Measurements from ENCODE around the gene JARID2. TPM values are rescaled to one million over a fixed set of nuclear protein-coding genes. Genes with fewer than 3 reads are reported as not detected.

Gene JARID2
- total and polyA plus RNA-seq, 2 of the 13 experiments (the other 11 are each of a cell fraction or from before 2014, with no cell fraction given) = 7.5 to 10.3 TPM

DNA sequence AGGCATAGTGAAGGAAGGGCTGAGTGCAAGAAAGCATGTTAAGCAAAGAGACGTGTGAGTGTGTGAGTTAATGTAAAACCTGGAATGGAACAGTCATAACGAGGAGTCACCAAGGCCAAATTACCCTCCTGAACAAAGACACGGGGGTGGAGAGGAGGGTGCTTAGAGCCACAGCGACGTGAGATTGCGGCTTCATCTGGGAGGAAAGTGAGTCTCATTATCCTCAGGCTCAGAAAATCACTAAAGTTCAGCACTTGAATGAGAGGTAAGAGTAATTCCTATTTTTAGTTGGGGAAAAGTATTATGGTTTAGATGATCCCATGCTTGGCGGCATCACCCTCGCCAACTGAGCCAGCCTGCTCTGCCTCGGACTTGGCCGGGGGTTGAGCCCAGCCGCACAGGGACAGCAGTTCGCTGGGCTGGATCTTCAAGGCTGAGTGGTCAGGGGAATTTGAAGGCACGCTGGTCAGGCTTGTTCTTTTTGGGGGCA, 280.4 kb downstream of the JARID2 start:
- H3K4me1 ChIP-seq (ENCODE audit: insufficient read depth, low read length) = peaks cover 15% of the 10 kb centered on the region
- H3K4me3 ChIP-seq (replicated peaks in 1 of 3; ENCODE audit: insufficient read depth in 1 of 3, low read depth in 2 of 3, low read length in 3 of 3) = no peak overlapping the region
- POLR2A ChIA-PET = no interaction called here
- peak overlapping the region; percentile 19; the same call in 1 of the 2 replicates for H3K4me2 ChIP-seq (ENCODE audit: low read depth, low read length)
- in situ Hi-C loops (cut with HindIII; ENCODE audit: extremely low pct_ligation_motif_present, low pct_unique_long_range_greater_than_20kb) = loop anchor here (10.0 kb wide), 1 partner anchor 99 kb away; no protein-coding TSS in a partner anchor
- no TSS peak for BruUV-seq (replicated peaks)
- H3K36me3 ChIP-seq (replicated peaks in 1 of 2; ENCODE audit: control insufficient read depth in 1 of 2, insufficient read depth in 2 of 2, low read length in 2 of 2) = peaks cover 7 to 43% of the 10 kb centered on the region in 2 experiments
- CTCF ChIA-PET (ENCODE audit: low intra/inter-chr PET ratio, low total read pairs) = no interaction called here
- no peak overlapping the region for H3K9ac ChIP-seq (ENCODE audit: insufficient read depth, low read depth, low read length)
- no peaks in the 10 kb centered on the region for H3K79me2 ChIP-seq (ENCODE audit: insufficient read depth, low read length)
- ATAC-seq = peak; percentile 53; the same call in 2 of the 3 replicates
- no peaks in the 10 kb centered on the region for H4K20me1 ChIP-seq (ENCODE audit: insufficient read depth, low read length)
- H3K27ac ChIP-seq (ENCODE audit: extremely low read length, insufficient read depth, low read length) = no peak overlapping the region
- H3K27me3 ChIP-seq (ENCODE audit: control insufficient read depth in 1 of 2, insufficient read depth in 2 of 2, low read length in 2 of 2) = no peaks in the 10 kb centered on the region
- intact Hi-C loops (cut with micrococcal nuclease; ENCODE audit: unreplicated experiment) = no loop called here
- peak; percentile 37 for DNase-seq (ENCODE audit: low spot score)
- WGBS (ENCODE audit: low lambda C conversion rate) = 84% methylated on average over 13 of the region's 13 CpGs
- peak; percentile 63 for FAIRE-seq
- H2AFZ ChIP-seq (ENCODE audit: low read length) = no peak overlapping the region
- H3K9me3 ChIP-seq (ENCODE audit: low read length) = no peaks in the 10 kb centered on the region
- TF ChIP-seq, protein P1, sequence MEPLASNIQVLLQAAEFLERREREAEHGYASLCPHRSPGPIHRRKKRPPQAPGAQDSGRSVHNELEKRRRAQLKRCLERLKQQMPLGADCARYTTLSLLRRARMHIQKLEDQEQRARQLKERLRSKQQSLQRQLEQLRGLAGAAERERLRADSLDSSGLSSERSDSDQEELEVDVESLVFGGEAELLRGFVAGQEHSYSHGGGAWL (CRISPR knock-in tag; IDR thresholded peaks at IDR 0.05) = no peak
- TF ChIP-seq YY1 (IDR thresholded peaks at IDR 0.05; ENCODE audit: insufficient read depth, insufficient replicate concordance, low read depth, low read length) (no peak), FOSL2 (CRISPR knock-in tag; IDR thresholded peaks at IDR 0.05) (peak; percentile 29; the same call in 1 of the 2 replicates), ZNF3 (CRISPR knock-in tag; IDR thresholded peaks at IDR 0.05) (no peak), ZBTB38 (CRISPR knock-in tag; IDR thresholded peaks at IDR 0.05) (peak; percentile 55; the same call in 1 of the 2 replicates), SALL1 (CRISPR knock-in tag; IDR thresholded peaks at IDR 0.05) (0 out of 2 replicates have a peak, but pooled peaks have one; percentile 11)
- TF ChIP-seq, protein P2, sequence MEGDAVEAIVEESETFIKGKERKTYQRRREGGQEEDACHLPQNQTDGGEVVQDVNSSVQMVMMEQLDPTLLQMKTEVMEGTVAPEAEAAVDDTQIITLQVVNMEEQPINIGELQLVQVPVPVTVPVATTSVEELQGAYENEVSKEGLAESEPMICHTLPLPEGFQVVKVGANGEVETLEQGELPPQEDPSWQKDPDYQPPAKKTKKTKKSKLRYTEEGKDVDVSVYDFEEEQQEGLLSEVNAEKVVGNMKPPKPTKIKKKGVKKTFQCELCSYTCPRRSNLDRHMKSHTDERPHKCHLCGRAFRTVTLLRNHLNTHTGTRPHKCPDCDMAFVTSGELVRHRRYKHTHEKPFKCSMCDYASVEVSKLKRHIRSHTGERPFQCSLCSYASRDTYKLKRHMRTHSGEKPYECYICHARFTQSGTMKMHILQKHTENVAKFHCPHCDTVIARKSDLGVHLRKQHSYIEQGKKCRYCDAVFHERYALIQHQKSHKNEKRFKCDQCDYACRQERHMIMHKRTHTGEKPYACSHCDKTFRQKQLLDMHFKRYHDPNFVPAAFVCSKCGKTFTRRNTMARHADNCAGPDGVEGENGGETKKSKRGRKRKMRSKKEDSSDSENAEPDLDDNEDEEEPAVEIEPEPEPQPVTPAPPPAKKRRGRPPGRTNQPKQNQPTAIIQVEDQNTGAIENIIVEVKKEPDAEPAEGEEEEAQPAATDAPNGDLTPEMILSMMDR (CRISPR knock-in tag; IDR thresholded peaks at IDR 0.05) = no peak
- TF ChIP-seq, protein P3, sequence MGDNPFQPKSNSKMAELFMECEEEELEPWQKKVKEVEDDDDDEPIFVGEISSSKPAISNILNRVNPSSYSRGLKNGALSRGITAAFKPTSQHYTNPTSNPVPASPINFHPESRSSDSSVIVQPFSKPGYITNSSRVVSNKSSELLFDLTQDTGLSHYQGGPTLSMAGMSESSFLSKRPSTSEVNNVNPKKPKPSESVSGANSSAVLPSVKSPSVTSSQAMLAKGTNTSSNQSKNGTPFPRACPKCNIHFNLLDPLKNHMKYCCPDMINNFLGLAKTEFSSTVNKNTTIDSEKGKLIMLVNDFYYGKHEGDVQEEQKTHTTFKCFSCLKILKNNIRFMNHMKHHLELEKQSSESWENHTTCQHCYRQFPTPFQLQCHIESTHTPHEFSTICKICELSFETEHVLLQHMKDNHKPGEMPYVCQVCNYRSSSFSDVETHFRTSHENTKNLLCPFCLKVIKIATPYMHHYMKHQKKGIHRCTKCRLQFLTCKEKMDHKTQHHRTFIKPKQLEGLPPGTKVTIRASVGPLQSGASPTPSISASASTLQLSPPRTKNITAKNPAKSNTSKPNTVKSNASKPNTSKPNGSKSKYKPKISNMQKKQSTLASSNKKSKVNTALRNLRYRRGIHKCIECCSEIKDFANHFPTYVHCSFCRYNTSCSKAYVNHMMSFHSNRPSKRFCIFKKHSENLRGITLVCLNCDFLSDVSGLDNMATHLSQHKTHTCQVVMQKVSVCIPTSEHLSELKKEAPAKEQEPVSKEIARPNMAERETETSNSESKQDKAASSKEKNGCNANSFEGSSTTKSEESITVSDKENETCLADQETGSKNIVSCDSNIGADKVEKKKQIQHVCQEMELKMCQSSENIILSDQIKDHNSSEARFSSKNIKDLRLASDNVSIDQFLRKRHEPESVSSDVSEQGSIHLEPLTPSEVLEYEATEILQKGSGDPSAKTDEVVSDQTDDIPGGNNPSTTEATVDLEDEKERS (CRISPR knock-in tag; IDR thresholded peaks at IDR 0.05) = no peak
- TF ChIP-seq, protein P4, sequence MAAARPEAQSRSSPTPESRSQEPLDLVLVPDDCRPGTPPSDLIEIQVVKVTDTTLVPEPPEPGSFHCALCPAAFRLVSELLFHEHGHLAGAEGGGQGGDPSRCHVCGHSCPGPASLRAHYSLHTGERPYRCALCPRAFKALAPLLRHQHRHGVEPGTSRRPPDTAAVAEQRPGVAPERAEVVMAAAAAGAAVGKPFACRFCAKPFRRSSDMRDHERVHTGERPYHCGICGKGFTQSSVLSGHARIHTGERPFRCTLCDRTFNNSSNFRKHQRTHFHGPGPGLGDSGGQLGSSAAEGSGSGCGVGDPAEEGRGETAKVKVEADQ (CRISPR knock-in tag; IDR thresholded peaks at IDR 0.05; ENCODE audit: borderline replicate concordance) = no peak
- TF ChIP-seq, protein P5, sequence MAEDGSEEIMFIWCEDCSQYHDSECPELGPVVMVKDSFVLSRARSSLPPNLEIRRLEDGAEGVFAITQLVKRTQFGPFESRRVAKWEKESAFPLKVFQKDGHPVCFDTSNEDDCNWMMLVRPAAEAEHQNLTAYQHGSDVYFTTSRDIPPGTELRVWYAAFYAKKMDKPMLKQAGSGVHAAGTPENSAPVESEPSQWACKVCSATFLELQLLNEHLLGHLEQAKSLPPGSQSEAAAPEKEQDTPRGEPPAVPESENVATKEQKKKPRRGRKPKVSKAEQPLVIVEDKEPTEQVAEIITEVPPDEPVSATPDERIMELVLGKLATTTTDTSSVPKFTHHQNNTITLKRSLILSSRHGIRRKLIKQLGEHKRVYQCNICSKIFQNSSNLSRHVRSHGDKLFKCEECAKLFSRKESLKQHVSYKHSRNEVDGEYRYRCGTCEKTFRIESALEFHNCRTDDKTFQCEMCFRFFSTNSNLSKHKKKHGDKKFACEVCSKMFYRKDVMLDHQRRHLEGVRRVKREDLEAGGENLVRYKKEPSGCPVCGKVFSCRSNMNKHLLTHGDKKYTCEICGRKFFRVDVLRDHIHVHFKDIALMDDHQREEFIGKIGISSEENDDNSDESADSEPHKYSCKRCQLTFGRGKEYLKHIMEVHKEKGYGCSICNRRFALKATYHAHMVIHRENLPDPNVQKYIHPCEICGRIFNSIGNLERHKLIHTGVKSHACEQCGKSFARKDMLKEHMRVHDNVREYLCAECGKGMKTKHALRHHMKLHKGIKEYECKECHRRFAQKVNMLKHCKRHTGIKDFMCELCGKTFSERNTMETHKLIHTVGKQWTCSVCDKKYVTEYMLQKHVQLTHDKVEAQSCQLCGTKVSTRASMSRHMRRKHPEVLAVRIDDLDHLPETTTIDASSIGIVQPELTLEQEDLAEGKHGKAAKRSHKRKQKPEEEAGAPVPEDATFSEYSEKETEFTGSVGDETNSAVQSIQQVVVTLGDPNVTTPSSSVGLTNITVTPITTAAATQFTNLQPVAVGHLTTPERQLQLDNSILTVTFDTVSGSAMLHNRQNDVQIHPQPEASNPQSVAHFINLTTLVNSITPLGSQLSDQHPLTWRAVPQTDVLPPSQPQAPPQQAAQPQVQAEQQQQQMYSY (CRISPR knock-in tag; IDR thresholded peaks at IDR 0.05) = peak; percentile 96
- TF ChIP-seq, protein P6, sequence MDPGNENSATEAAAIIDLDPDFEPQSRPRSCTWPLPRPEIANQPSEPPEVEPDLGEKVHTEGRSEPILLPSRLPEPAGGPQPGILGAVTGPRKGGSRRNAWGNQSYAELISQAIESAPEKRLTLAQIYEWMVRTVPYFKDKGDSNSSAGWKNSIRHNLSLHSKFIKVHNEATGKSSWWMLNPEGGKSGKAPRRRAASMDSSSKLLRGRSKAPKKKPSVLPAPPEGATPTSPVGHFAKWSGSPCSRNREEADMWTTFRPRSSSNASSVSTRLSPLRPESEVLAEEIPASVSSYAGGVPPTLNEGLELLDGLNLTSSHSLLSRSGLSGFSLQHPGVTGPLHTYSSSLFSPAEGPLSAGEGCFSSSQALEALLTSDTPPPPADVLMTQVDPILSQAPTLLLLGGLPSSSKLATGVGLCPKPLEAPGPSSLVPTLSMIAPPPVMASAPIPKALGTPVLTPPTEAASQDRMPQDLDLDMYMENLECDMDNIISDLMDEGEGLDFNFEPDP (CRISPR knock-in tag; conservative IDR thresholded peaks at IDR 0.05) = no peak

Data from HepG2 (cell line).